ENCODE data around the gene PDCD11. TPM values are rescaled to one million over a fixed set of nuclear protein-coding genes. Genes with fewer than 3 reads are reported as not detected.
A peak's percentile ranks its signal among the peaks of the same experiment; 100 is the strongest.

Gene PDCD11
- total and polyA plus RNA-seq, 4 donors: 8.3 to 20.9 (median 9.8) TPM

- peaks cover 4 to 51% (median 32%) of the 10 kb centered on the region in 4 donors for H3K36me3 ChIP-seq (ENCODE audit: control insufficient read depth in 4 of 4, insufficient read depth in 3 of 4, low read depth in 1 of 4, low read length in 3 of 4)
Observed at GRCh38 chr10:103447187-103447586, 50.8 kb downstream of the PDCD11 start.

GRCh38 chr10:103448746-103449145, 52.3 kb downstream of the PDCD11 start:
- peaks cover 0 to 5% (median 2%) of the 10 kb centered on the region in 4 donors for H3K4me1 ChIP-seq (ENCODE audit: control insufficient read depth in 4 of 4, insufficient read depth in 4 of 4, low read length in 3 of 4)
- DNase-seq (ENCODE audit: low spot score): no peak
- WGBS: 72% methylated on average over 1 of the region's 1 CpG

More at GRCh38 chr10:103447187-103447586, 50.8 kb downstream of the PDCD11 start:
- TF ChIP-seq TAF1 (conservative IDR thresholded peaks at IDR 0.05) (no peak), EGR1 (IDR thresholded peaks at IDR 0.05; ENCODE audit: low read depth in 2 of 2) (no peak), FOXA1 (IDR thresholded peaks at IDR 0.05) (no peak), RXRA (IDR thresholded peaks at IDR 0.05) (no peak), JUND (IDR thresholded peaks at IDR 0.05) (no peak), MAX (IDR thresholded peaks at IDR 0.05) (no peak)
- Histone ChIP-seq H3K9me3 (ENCODE audit: control insufficient read depth in 4 of 4, low read length in 3 of 4) (no peaks in the 10 kb centered on the region), H3K27ac (ENCODE audit: low read depth in 1 of 2, low read length in 2 of 2) (no peak overlapping the region), H3K4me1 (ENCODE audit: control insufficient read depth in 4 of 4, insufficient read depth in 4 of 4, low read length in 3 of 4) (peaks cover 0 to 5% (median 2%) of the 10 kb centered on the region in 4 donors), H3K27me3 (ENCODE audit: control insufficient read depth in 4 of 4, insufficient read depth in 4 of 4, low read length in 3 of 4) (no peaks in the 10 kb centered on the region), H3K9ac (ENCODE audit: low read depth in 1 of 2, low read length in 2 of 2) (no peak overlapping the region), H3K4me3 (ENCODE audit: low read depth in 1 of 3, low read length in 3 of 3) (no peak overlapping the region)
- WGBS: 98% methylated on average over 23 of the region's 23 CpGs
- DNase-seq (ENCODE audit: low spot score): no peak

GRCh38 chr10:103449208-103450144, 53.0 kb downstream of the PDCD11 start:
- Histone ChIP-seq H3K4me3 (ENCODE audit: low read depth in 1 of 3, low read length in 3 of 3) (no peak overlapping the region), H3K27ac (ENCODE audit: low read depth in 1 of 2, low read length in 2 of 2) (peak overlapping the region in 1 of 2 donors; percentile 3), H3K4me1 (ENCODE audit: control insufficient read depth in 4 of 4, insufficient read depth in 4 of 4, low read length in 3 of 4) (peaks cover 0 to 5% (median 2%) of the 10 kb centered on the region in 4 donors), H3K9ac (ENCODE audit: low read depth in 1 of 2, low read length in 2 of 2) (no peak overlapping the region), H3K9me3 (ENCODE audit: control insufficient read depth in 4 of 4, low read length in 3 of 4) (no peaks in the 10 kb centered on the region), H3K36me3 (ENCODE audit: control insufficient read depth in 4 of 4, insufficient read depth in 3 of 4, low read depth in 1 of 4, low read length in 3 of 4) (peaks cover 3 to 28% (median 13%) of the 10 kb centered on the region in 4 donors), H3K27me3 (ENCODE audit: control insufficient read depth in 4 of 4, insufficient read depth in 4 of 4, low read length in 3 of 4) (no peaks in the 10 kb centered on the region)
- no peak for DNase-seq (ENCODE audit: low spot score)
- WGBS: 90% methylated on average over 34 of the region's 34 CpGs
- TF ChIP-seq MAX (IDR thresholded peaks at IDR 0.05) (no peak), ATF3 (IDR thresholded peaks at IDR 0.05) (no peak), NR2F2 (IDR thresholded peaks at IDR 0.05) (no peak), CTCF (IDR thresholded peaks at IDR 0.05; ENCODE audit: low read depth, low read length, missing input control) (no peak), HNF4A (conservative IDR thresholded peaks at IDR 0.05) (no peak), SP1 (IDR thresholded peaks at IDR 0.05) (no peak), GABPA (IDR thresholded peaks at IDR 0.05 in 1 of 2, conservative IDR thresholded peaks at IDR 0.05 in 1 of 2) (no peak), REST (IDR thresholded peaks at IDR 0.05) (no peak)

More at GRCh38 chr10:103448746-103449145, 52.3 kb downstream of the PDCD11 start:
- Histone ChIP-seq H3K9me3 (ENCODE audit: control insufficient read depth in 4 of 4, low read length in 3 of 4) (no peaks in the 10 kb centered on the region), H3K36me3 (ENCODE audit: control insufficient read depth in 4 of 4, insufficient read depth in 3 of 4, low read depth in 1 of 4, low read length in 3 of 4) (peaks cover 3 to 35% (median 19%) of the 10 kb centered on the region in 4 donors), H3K9ac (ENCODE audit: low read depth in 1 of 2, low read length in 2 of 2) (no peak overlapping the region), H3K4me3 (ENCODE audit: low read depth in 1 of 3, low read length in 3 of 3) (no peak overlapping the region), H3K27ac (ENCODE audit: low read depth in 1 of 2, low read length in 2 of 2) (no peak overlapping the region), H3K27me3 (ENCODE audit: control insufficient read depth in 4 of 4, insufficient read depth in 4 of 4, low read length in 3 of 4) (no peaks in the 10 kb centered on the region)
- TF ChIP-seq JUND (IDR thresholded peaks at IDR 0.05): no peak
- no peak for TF ChIP-seq TAF1 (conservative IDR thresholded peaks at IDR 0.05)
- no peak for TF ChIP-seq CTCF (IDR thresholded peaks at IDR 0.05; ENCODE audit: low read depth, low read length, missing input control)
- no peak for TF ChIP-seq HNF4A (conservative IDR thresholded peaks at IDR 0.05)
- TF ChIP-seq SP1 (IDR thresholded peaks at IDR 0.05): no peak

Data from liver (tissue), 9 donors.